Endothelial cell of umbilical vein (primary cell): ENCODE data around the gene METTL13. TPM values are rescaled to one million over a fixed set of nuclear protein-coding genes. Genes with fewer than 3 reads are reported as not detected.

Source experiments
- BruUV-seq: library from RNA; stranded (reverse); fragments of 400-500 nt; replicated peaks from 2 replicates; lab custom pipeline; 2021; lab: Mats Ljungman, UMichigan
- CTCF ChIA-PET: fragments of 300-600, 350-600 bp; sonication (Branson Sonifier 250); formaldehyde crosslinking; loops from one replicate; lab custom pipeline; 2021; ENCODE audit warnings: antibody characterized with exemption, inconsistent platforms; lab: Charles Lee
- POLR2A ChIA-PET: fragments of 300-600, 350-600 bp; sonication (Branson Sonifier 250); formaldehyde crosslinking; loops from one replicate; lab custom pipeline; 2021; ENCODE audit warnings: antibody characterized with exemption, inconsistent platforms; lab: Charles Lee
- DNase-seq: peaks from one replicate; pipeline ENCODE4 v3.0.0-alpha.2; 2011; ENCODE audit warnings: low read depth, low spot score
- FAIRE-seq: peaks from 2 replicates; lab custom pipeline; 2011; peaks lifted over from hg19 to GRCh38; lab: Jason Lieb, UNC
- H2AFZ ChIP-seq: 2 replicates; pipeline ENCODE4 v1.6.0; 2012; ENCODE audit warnings: low read depth, low read length, control low read depth, inconsistent platforms
- H3K27ac ChIP-seq: 2 replicates; pipeline ENCODE4 v1.5.1; 2011; ENCODE audit warnings: low read depth, mild to moderate bottlenecking, control low read depth, low read length, moderate library complexity; ENCODE audit not compliant: insufficient read depth
- H3K27me3 ChIP-seq, 2 experiments: 2 replicates each; pipeline versions ENCODE4 v1.6.0 to v1.6.1; 2011; ENCODE audit warnings: low read length in 2 of 2, mixed read lengths in 1 of 2; ENCODE audit not compliant: control insufficient read depth in 2 of 2, insufficient read depth in 2 of 2
- H3K36me3 ChIP-seq, 2 experiments: 2 replicates in 1 of 2; 3 replicates in 1 of 2; pipeline ENCODE4 v1.5.1; 2011; ENCODE audit warnings: low read length in 2 of 2, mild to moderate bottlenecking in 1 of 2, moderate library complexity in 1 of 2; ENCODE audit not compliant: control insufficient read depth in 2 of 2, insufficient read depth in 2 of 2; ENCODE audit errors: extremely low read depth in 1 of 2
- H3K4me1 ChIP-seq: 3 replicates; pipeline ENCODE4 v1.5.1; 2011; ENCODE audit warnings: mild to moderate bottlenecking, low read length; ENCODE audit not compliant: control insufficient read depth, insufficient read depth; ENCODE audit errors: extremely low read depth
- H3K4me2 ChIP-seq: 2 replicates; pipeline ENCODE4 v1.6.1; 2011; ENCODE audit warnings: low read length, control low read depth, mixed read lengths; ENCODE audit not compliant: insufficient read depth
- H3K4me3 ChIP-seq, 3 experiments: fragments of 200-600 bp in 1 of 3; sonication (generic), shearing (Covaris generic) in 1 of 3; replicated peaks in 1 of 3; 2 replicates each; pipeline ENCODE4 v1.5.1; 2011 to 2016; ENCODE audit warnings: control low read depth in 3 of 3, low read length in 3 of 3, mild to moderate bottlenecking in 2 of 3, inconsistent platforms in 1 of 3, low read depth in 1 of 3, moderate library complexity in 1 of 3; ENCODE audit not compliant: insufficient read depth in 1 of 3
- H3K79me2 ChIP-seq: 2 replicates; pipeline ENCODE4 v1.6.0; 2012; ENCODE audit warnings: low read length, inconsistent platforms; ENCODE audit not compliant: control insufficient read depth, insufficient read depth
- H3K9ac ChIP-seq: replicated peaks from 2 replicates; pipeline ENCODE3; 2011; ENCODE audit warnings: low read length, control low read depth; ENCODE audit not compliant: insufficient read depth; ENCODE audit errors: extremely low read depth
- H3K9me1 ChIP-seq: replicated peaks from 3 replicates; pipeline ENCODE4 v1.6.0; 2011; ENCODE audit warnings: mild to moderate bottlenecking, low read length; ENCODE audit not compliant: control insufficient read depth, insufficient read depth; ENCODE audit errors: extremely low read depth
- H3K9me3 ChIP-seq: replicated peaks from 2 replicates; pipeline ENCODE4 v1.5.1; 2012; ENCODE audit warnings: low read length, inconsistent platforms; ENCODE audit not compliant: control insufficient read depth, insufficient read depth
- H4K20me1 ChIP-seq: replicated peaks from 2 replicates; pipeline ENCODE3; 2011; ENCODE audit warnings: mild to moderate bottlenecking, low read length; ENCODE audit not compliant: control insufficient read depth, insufficient read depth; ENCODE audit errors: extremely low read depth
- CTCF ChIP-seq, 2 donors: IDR thresholded peaks; 1 replicate in 1 of 2; 2 replicates in 1 of 2; pipeline ENCODE4 v1.5.1; 2011; ENCODE audit warnings: low read length in 2 of 2, mild to moderate bottlenecking in 2 of 2, moderate library complexity in 2 of 2, control low read depth in 1 of 2, inconsistent platforms in 1 of 2, low read depth in 1 of 2; ENCODE audit not compliant: insufficient read depth in 1 of 2; ENCODE audit errors: extremely low read depth in 1 of 2
- EZH2 ChIP-seq: IDR thresholded peaks from 2 replicates; pipeline ENCODE4 v1.6.1; 2012; ENCODE audit warnings: borderline replicate concordance, low read depth, mild to moderate bottlenecking, moderate library complexity, low read length, inconsistent platforms; ENCODE audit not compliant: severe bottlenecking
- FOS ChIP-seq: IDR thresholded peaks from 2 replicates; pipeline ENCODE4 v1.6.1; 2011; ENCODE audit warnings: mild to moderate bottlenecking, low read length, moderate library complexity, borderline replicate concordance; ENCODE audit not compliant: insufficient read depth
- GATA2 ChIP-seq: IDR thresholded peaks from 2 replicates; pipeline ENCODE4 v1.7.0; 2011; ENCODE audit warnings: low read depth, mild to moderate bottlenecking, moderate library complexity, mixed read lengths, low read length; ENCODE audit not compliant: insufficient read length, insufficient read depth
- JUN ChIP-seq: IDR thresholded peaks from 2 replicates; pipeline ENCODE4 v1.6.1; 2011; ENCODE audit warnings: borderline replicate concordance, low read depth; ENCODE audit not compliant: insufficient read length, insufficient read depth
- MAX ChIP-seq: IDR thresholded peaks from 2 replicates; pipeline ENCODE4 v1.6.1; 2011; ENCODE audit not compliant: insufficient read depth, insufficient read length
- MYC ChIP-seq: IDR thresholded peaks from one replicate; pipeline ENCODE4 v1.6.1; 2011; ENCODE audit warnings: mild to moderate bottlenecking, low read depth, low read length
- POLR2A ChIP-seq: IDR thresholded peaks from 2 replicates; pipeline ENCODE4 v1.6.1; 2012; ENCODE audit warnings: low read depth, mild to moderate bottlenecking, control low read depth, low read length
- POLR2AphosphoS5 ChIP-seq: IDR thresholded peaks from 2 replicates; pipeline ENCODE4 v1.6.1; 2012; ENCODE audit warnings: low read depth, mild to moderate bottlenecking, control low read depth, low read length, moderate library complexity; ENCODE audit not compliant: insufficient read depth
- dilution Hi-C: fragments of 300-500 bp; cut with MboI; formaldehyde crosslinking; loops from one replicate; pipeline ENCODE4 v1.15.0; 2019; ENCODE audit warnings: low sequenced_read_pairs; ENCODE audit not compliant: extremely low pct_ligation_motif_present
- intact Hi-C: fragments of 100-400 bp; cut with micrococcal nuclease; formaldehyde crosslinking; loops from one replicate; pipeline ENCODE4 v1.10.0; 2022
- polyA plus RNA-seq, 4 experiments: library from polyadenylated mRNA; depleted of rRNA in 3 of 4; stranded (reverse) in 3 of 4; unstranded in 1 of 4; fragments of >200 nt; gene quantifications; 2 replicates each; pipeline versions ENCODE4 v1.2.1 to v1.2.3, GENCODE V29; 2011 to 2012; ENCODE audit warnings: missing spikeins in 1 of 4
- total RNA-seq: library from RNA; stranded (reverse); gene quantifications from 2 replicates; pipeline ENCODE4 v1.2.3, GENCODE V29; 2021

The METTL13 gene
- total and polyA plus RNA-seq, 2 donors (not counting 3 experiments of a cell fraction or from before 2014, with no cell fraction given): 21.2 to 26.5 TPM

- CTCF ChIA-PET: interaction anchor here (0.7 to 2.5 kb wide), 4 partner anchors 35 to 178 kb away, joined by 3 to 12 read pairs (median 4); no protein-coding TSS in a partner anchor
Observed at GRCh38 chr1:171807556-171807955, 26.1 kb downstream of the METTL13 start.

More at GRCh38 chr1:171807556-171807955, 26.1 kb downstream of the METTL13 start:
- TF ChIP-seq MYC (no peak), POLR2AphosphoS5 (no peak), JUN (no peak), FOS (no peak), MAX (no peak), EZH2 (no peak), POLR2A (no peak), CTCF (IDR thresholded peaks at IDR 0.05; ENCODE audit: extremely low read depth in 1 of 2, insufficient read depth in 1 of 2, low read depth in 1 of 2, low read length in 2 of 2) (no peak), GATA2 (no peak)
- dilution Hi-C loops (no loop called here), intact Hi-C loops (no loop called here)
- POLR2A ChIA-PET: no interaction called here
- Histone ChIP-seq H3K4me2 (no peak overlapping the region), H3K79me2 (no peaks in the 10 kb centered on the region), H3K9ac (no peak overlapping the region), H3K27me3 (no peaks in the 10 kb centered on the region), H3K36me3 (no peaks in the 10 kb centered on the region), H3K27ac (no peak overlapping the region), H3K9me1 (no peaks in the 10 kb centered on the region), H3K4me1 (no peaks in the 10 kb centered on the region), H2AFZ (no peak overlapping the region), H3K9me3 (no peaks in the 10 kb centered on the region), H3K4me3 (no peak overlapping the region), H4K20me1 (no peaks in the 10 kb centered on the region)
- no TSS peak for BruUV-seq
- DNase-seq: no peak
- no peak for FAIRE-seq
